B cell (primary cell): Measurements from ENCODE around the gene CHRM1.

Experiments used
- CTCF ChIP-seq: fragments of 200-600 bp; IDR thresholded peaks from one replicate; pipeline ENCODE4 v1.8.0; 2022; ENCODE audit warnings: antibody characterized with exemption, mild to moderate bottlenecking
- EZH2 ChIP-seq: IDR thresholded peaks from 2 replicates; pipeline ENCODE4 v1.6.1; 2012; ENCODE audit warnings: borderline replicate concordance, low read depth, mild to moderate bottlenecking, moderate library complexity, low read length; ENCODE audit not compliant: insufficient read depth, poor library complexity, severe bottlenecking

- no peak for TF ChIP-seq CTCF
- TF ChIP-seq EZH2 = no peak
Observed at GRCh38 chr11:62917906-62918502, 3.2 kb downstream of the CHRM1 start.
